ENCODE data around the gene PRPF4. TPM values are rescaled to one million over a fixed set of nuclear protein-coding genes. Genes with fewer than 3 reads are reported as not detected.

Gene PRPF4
- total RNA-seq, 1 donor from 2014 or later, result 11.8 TPM

- H3K36me3 ChIP-seq, result peaks cover 0 to 6% of the 10 kb centered on the region in 2 donors
- TF ChIP-seq POLR2AphosphoS5 (IDR thresholded peaks at IDR 0.05; ENCODE audit: insufficient read depth in 1 of 2, low read depth in 1 of 2), result no peak
- TF ChIP-seq POLR2A (IDR thresholded peaks at IDR 0.05), result no peak
- TF ChIP-seq CTCF (IDR thresholded peaks at IDR 0.05), result no peak
- no peak overlapping the region for H3K4me3 ChIP-seq
- DNase-seq (ENCODE audit: extremely low spot score in 2 of 2), result no peak
- intact Hi-C loops (cut with DNase I), result no loop called here
- no peaks in the 10 kb centered on the region for H3K27me3 ChIP-seq
- no peaks in the 10 kb centered on the region for H3K4me1 ChIP-seq
- H3K27ac ChIP-seq, result no peak overlapping the region
- H3K9me3 ChIP-seq, result no peaks in the 10 kb centered on the region
These were observed 42.3 kb downstream of the PRPF4 start for GRCh38 chr9:113317777-113318176.

GRCh38 chr9:113319054-113319453, 43.6 kb downstream of the PRPF4 start:
- H3K4me3 ChIP-seq, result no peak overlapping the region
- no peaks in the 10 kb centered on the region for H3K27me3 ChIP-seq
- no peaks in the 10 kb centered on the region for H3K4me1 ChIP-seq
- no peak for TF ChIP-seq POLR2AphosphoS5 (IDR thresholded peaks at IDR 0.05; ENCODE audit: insufficient read depth in 1 of 2, low read depth in 1 of 2)
- no peak for TF ChIP-seq CTCF (IDR thresholded peaks at IDR 0.05)
- TF ChIP-seq POLR2A (IDR thresholded peaks at IDR 0.05), result no peak
- intact Hi-C loops (cut with DNase I), result no loop called here
- H3K36me3 ChIP-seq, result peaks cover 0 to 6% of the 10 kb centered on the region in 2 donors
- DNase-seq (ENCODE audit: extremely low spot score in 2 of 2), result no peak
- H3K27ac ChIP-seq, result no peak overlapping the region
- no peaks in the 10 kb centered on the region for H3K9me3 ChIP-seq

- intact Hi-C loops (cut with DNase I), result no loop called here
- Histone ChIP-seq H3K4me3 (no peak overlapping the region), H3K9me3 (no peaks in the 10 kb centered on the region), H3K27me3 (no peaks in the 10 kb centered on the region), H3K36me3 (peaks cover 0 to 6% of the 10 kb centered on the region in 2 donors), H3K27ac (no peak overlapping the region), H3K4me1 (no peaks in the 10 kb centered on the region)
- TF ChIP-seq CTCF (IDR thresholded peaks at IDR 0.05) (no peak), POLR2AphosphoS5 (IDR thresholded peaks at IDR 0.05; ENCODE audit: insufficient read depth in 1 of 2, low read depth in 1 of 2) (no peak), POLR2A (IDR thresholded peaks at IDR 0.05) (no peak)
- no peak for DNase-seq (ENCODE audit: extremely low spot score in 2 of 2)
These were observed 44.6 kb downstream of the PRPF4 start for GRCh38 chr9:113320051-113320450.

GRCh38 chr9:113322671-113323070, 47.2 kb downstream of the PRPF4 start:
- H3K4me1 ChIP-seq, result no peaks in the 10 kb centered on the region
- H3K27ac ChIP-seq, result no peak overlapping the region
- H3K4me3 ChIP-seq, result no peak overlapping the region
- H3K36me3 ChIP-seq, result peaks cover 0 to 6% of the 10 kb centered on the region in 2 donors
- intact Hi-C loops (cut with DNase I), result no loop called here
- no peak for DNase-seq (ENCODE audit: extremely low spot score in 2 of 2)
- no peaks in the 10 kb centered on the region for H3K9me3 ChIP-seq
- TF ChIP-seq POLR2AphosphoS5 (IDR thresholded peaks at IDR 0.05; ENCODE audit: insufficient read depth in 1 of 2, low read depth in 1 of 2) (no peak), POLR2A (IDR thresholded peaks at IDR 0.05) (no peak), CTCF (IDR thresholded peaks at IDR 0.05) (no peak)
- no peaks in the 10 kb centered on the region for H3K27me3 ChIP-seq

GRCh38 chr9:113326230-113326629, 50.8 kb downstream of the PRPF4 start:
- Histone ChIP-seq H3K4me3 (no peak overlapping the region), H3K36me3 (peaks cover 0 to 2% of the 10 kb centered on the region in 2 donors), H3K9me3 (no peaks in the 10 kb centered on the region), H3K27ac (no peak overlapping the region), H3K4me1 (no peaks in the 10 kb centered on the region), H3K27me3 (no peaks in the 10 kb centered on the region)
- TF ChIP-seq CTCF (IDR thresholded peaks at IDR 0.05), result no peak
- TF ChIP-seq POLR2AphosphoS5 (IDR thresholded peaks at IDR 0.05; ENCODE audit: insufficient read depth in 1 of 2, low read depth in 1 of 2), result no peak
- no peak for TF ChIP-seq POLR2A (IDR thresholded peaks at IDR 0.05)
- no peak for DNase-seq (ENCODE audit: extremely low spot score in 2 of 2)
- intact Hi-C loops (cut with DNase I), result no loop called here

All from vagina (tissue), 2 donors.